NK-92 (cell line): ENCODE measurements around the gene EFHD2.
"Not testable (repeated sequence)": the region's sequence is repeated elsewhere in the genome, so short reads cannot be mapped to it uniquely, and the experiment has no call there.

Experiments
- DNase-seq: peaks from one replicate; lab custom pipeline; 2025; ENCODE audit not compliant: unreplicated experiment; lab: John Stamatoyannopoulos, UW

Gene EFHD2

DNA sequence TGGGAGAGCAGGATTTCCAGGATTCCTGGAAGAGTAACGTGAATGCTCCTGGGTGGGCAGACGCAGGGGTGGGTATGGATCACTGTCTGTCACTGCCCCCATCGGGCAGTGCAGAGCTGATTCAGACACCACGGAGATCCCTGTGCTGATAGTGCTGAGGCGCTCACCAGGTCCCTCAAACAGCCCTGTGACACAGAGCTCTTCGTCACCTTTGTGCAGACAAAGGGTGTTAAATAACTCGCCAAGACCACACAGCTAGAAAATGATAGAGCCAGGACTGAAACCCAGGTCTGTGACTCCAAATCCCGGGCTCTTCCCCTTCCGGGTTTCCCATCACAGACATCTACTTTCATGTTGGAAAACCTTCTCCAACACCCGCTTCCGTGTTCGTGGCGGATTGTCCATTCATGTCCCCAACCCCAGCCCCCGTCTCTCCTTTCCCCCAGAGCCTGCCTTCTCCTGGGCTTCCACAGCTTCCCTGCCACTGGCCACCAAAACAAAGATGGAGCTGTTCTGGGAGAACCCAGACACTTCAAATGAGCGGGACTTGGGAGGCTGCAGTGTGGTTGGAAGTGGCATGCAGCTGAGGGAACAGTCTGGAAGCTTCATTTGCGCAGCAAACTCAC, 2.6 kb downstream of the EFHD2 start:
- DNase-seq = no peak

DNA sequence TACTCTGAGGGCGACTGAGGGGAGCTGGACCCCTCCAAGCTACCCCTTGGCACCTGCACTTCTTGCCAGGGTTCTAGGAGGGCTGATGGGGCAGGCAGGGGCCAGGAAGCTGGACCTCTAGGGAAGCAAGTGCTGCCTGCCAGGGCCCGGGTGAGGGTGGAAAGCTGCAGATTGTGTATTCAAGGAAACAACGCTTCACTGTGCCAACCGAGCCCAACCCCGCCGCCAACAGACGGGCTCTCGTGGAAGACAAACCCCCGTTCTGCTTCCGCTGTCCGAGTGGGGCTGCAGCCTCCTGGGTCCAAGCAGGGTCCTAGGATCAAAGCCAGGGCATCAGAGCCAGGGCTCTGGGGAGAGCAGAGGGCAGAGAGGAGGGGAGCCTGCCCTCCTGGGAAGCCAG, 3.2 kb downstream of the EFHD2 start:
- no peak for DNase-seq

DNA sequence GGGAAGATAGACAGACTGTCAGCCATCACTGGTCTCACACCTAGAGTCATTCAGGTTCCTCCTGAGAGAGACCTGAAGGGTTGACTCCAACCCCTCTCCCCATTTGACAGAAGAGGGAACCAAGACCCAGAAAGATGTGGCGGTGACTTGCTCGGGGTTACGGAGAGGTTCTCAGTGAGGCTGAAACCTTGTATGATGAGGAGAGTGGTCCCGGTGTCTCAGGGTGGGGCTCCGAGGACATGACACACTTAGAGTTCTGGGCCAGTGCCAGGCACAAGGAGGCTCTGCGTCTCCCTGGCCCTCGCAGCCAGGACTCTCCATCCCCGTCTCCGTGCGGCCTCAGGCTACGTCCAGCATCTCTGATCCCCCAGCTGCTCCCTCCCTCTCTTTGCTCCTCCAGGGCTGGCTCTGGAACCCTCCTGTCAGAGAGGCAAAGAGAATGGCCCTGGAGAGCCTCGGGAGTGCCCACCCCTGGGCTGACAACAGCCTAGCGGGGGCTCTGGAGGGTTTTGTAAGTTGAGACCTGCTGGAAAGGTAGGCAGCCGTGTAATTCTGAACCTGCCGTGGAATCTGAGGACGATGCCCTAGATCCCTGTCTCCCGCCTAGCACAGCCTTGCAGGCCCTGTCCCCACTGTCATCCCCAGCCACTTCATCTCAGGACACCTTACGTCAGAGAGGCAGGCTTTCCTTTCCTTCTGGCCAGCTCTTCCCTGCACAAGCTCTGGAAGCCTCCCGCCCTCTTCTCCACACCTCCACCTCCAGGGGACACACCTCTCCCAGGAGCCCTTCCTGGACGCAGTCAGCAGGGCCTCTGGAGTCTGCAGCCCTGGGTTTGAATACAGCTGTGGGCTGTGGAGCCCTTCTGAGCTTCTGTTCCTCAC, 4.1 kb downstream of the EFHD2 start:
- DNase-seq = no peak

DNA sequence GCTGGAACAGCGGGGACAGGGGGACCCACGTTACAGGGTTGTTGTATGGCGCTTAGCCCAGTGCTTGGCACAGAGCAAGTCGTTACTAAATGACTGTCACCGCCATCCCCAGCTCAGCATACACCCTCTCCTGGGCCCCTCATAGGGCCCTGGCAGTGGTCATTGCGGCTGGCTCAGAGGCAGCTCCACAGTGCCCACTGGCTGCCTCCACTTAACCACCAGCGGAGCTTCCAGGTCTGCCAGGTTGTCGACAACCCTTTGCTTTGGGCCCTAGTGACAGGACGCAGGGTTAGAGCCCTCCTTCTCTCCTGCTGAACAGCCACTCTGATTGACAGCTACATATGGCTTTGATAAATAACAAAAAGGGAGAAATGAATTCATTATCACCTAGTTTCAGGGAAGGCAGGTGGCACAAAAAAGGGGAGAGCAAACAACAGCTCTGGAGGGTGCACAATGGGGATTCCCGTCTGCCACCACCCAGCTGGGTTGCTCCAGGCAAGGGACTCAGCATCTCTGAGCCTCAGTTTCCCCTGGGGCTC, 4.8 kb downstream of the EFHD2 start:
- no peak for DNase-seq

DNA sequence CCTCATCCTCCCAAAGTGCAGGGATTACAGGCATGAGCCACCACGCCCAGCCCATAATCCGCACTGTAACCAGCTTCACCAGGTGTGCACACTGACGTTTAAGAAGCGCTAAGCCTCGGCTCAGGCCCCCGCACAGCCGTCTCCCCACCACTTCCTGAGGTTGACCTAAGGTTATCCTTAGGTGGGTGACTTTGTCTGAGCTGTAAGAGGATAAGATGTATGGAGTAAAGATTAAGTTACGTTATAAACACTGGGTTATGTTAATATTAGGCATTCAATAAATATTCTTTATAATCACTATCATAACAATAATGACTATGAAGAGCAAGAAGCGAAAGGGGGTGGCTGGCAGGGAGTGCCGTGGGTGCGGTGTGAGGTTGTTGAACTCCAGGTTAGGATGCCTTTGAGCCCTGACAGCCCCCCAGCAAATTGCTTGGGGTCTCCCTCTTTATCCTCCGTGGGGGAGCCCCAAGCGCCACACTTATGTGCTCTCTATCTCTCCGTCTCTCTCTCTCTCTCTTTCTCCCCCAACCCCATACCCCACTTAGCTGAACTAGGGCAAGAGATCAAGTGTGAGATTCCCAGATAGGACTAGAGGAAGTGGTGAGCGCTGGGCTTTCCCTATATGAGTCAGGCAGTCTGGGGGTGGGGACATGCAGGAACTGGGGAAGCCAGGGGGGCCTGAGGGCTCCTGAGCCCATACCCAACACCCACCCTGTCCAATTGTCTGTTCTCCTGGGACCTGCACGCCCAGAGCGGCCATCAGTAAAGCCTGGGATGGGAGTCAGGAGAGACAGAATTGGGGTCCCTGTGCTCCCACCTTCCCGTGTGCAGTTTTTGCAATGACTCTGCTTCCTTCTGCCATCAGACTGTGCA, 7.6 kb downstream of the EFHD2 start:
- DNase-seq = no peak

DNA sequence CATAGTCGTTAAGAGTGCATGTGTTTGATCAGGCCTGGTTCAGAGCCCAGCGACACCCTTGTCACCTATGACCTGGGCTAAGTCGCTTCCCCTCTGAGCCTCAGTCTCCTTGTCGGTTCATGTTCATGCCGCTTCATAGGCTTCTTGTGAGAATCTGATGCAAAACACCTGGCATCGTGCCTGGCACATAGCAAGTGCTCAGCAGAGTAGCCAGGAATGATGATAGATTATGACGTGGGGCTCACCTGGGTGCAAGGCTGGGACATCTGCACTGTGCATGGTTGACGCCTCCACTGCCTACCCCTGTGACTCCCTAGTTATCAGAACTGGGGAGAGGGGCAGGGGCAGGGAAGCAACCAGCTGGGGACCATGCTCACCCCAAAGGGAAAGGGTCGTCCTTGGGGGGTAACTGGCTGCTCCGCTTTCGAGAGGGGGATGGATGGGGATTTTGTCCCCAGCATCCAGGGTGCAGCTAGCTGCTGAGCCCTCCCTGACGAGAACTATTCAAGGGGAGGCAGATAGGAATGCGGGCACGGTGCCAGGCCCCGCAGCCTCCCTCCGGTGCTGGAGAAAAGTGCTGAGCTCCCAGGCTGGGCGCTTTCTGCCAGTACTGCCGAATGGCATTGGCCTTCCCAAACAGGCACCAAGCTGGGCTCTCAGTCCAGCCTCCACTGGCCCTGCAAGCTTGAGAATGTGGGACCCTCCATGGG, 9.3 kb downstream of the EFHD2 start:
- DNase-seq = no peak

DNA sequence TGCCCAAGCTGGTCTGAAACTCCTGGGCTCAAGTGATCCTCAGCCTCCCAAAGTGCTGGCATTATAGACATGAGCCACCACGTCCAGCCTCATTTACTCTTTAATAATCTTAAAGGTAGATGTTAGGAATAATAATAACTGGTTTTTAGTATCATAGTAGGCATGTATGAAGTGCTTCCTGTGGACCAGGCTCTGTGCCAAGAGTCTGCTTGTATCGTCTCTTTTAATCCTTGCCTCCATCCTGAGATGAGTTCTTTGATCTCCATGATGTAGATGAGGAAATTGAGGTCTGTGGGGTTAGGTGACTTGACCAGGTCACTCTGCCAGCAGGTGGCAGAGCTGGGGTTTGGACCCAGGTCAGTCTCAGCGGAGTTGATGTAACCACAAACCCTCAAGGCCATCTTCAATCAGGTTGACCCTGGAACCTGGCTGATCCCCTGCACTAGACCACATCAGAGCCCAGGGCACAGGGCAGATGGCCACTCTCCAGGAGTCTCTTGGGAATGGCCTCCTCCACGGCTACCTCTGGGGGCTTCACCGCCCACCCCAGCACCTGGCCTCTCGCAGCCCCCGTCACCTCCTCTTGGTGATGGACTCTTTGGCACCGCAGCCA, 11.3 kb downstream of the EFHD2 start:
- DNase-seq = no peak

DNA sequence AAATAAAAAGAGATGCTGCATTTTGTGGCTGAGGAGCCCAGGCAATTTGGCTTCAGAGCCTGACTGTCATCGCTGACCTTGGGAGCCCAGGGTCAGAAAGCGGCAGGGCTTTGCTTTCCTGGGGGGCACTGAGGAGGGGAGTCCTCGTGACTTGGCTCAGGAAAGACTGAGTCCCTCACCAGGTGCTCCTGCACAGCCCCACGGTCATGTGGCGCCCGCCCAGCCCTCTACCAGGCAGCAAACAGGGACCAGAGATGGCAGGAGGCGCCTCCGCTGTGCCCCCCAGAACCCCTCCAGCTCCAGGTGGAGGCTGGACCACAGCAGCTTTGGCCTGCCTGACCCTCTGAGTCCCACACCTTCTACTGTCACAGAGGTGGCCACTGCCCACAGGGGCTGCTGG, 13.2 kb downstream of the EFHD2 start:
- DNase-seq = no peak

DNA sequence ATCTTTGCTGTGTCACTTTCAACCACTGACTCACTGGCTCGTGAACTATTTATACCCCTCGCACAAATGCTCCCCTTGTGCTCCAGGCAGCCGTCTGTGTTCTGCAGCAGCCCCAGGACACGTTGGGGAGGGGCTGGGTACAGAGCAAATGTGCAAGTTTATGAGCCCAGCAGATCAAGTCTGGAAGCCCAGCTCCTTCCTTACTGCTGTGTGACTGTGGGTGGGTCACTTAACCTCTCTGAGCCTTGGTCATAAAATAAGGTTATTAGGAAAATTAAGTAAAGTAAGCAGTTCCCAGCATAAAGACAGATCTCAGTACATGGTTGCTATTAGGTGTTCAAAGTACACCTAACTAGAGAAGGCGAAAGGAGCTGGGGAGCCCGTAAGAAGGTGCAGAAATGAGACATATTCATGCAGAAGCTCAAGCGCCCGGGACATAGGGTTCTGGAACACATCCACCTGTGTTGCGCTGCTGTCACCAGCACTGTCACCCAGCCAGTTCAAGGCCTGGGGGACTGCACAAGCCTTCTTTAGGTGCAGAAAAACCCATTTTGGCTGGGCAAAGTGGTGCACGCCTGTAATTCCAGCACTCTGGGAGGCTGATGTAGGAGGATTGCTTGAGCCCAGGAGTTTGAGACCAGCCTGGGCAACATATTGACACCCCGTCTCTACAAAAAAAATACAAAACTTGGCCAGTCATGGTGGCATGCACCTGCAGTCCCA, 13.8 kb downstream of the EFHD2 start:
- no peak for DNase-seq

DNA sequence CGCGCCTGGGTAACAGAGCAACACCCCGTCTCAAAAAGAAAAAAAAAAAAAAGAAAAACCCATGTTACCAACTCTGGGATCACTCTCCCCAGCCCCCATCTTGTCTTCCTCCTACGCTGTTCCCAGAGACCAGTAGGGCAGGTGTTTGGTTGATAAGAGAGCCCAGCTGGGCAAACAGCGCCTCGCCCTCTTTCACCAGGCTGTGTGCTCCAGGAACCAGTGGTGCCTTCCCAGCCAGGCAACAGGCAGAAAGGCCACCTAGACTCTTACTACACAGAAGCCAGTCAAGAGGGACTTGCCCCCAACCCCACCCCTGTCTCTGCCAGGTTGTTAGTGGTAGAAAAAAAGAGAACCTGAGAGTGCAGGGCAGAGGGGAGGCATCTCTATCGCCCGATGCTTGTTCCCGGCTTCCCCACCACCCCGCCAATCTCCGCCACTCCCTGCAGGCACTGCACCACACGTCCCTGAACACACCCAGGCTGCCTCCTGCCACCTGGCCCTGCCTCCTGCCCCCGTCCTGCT, 14.5 kb downstream of the EFHD2 start:
- no peak for DNase-seq

DNA sequence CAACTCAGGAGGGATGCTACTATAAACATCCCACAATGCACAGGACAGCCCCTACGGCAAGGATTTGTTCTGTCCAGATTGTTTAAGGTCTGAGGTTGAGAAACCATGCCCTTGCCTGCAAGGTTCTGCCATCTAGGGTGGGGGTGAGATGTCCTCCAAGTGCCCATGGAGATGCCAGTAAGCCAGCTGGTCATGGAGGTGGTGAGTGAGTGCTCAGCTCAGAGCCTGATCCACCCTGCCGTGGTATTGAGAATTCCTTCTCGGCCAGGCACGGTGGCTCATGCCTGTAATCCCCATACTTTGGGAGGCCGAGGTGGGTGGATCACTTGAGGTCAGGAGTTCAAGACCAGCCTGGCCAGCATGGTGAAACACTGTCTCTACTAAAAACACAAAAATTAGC, 15.3 kb downstream of the EFHD2 start:
- no peak for DNase-seq

DNA sequence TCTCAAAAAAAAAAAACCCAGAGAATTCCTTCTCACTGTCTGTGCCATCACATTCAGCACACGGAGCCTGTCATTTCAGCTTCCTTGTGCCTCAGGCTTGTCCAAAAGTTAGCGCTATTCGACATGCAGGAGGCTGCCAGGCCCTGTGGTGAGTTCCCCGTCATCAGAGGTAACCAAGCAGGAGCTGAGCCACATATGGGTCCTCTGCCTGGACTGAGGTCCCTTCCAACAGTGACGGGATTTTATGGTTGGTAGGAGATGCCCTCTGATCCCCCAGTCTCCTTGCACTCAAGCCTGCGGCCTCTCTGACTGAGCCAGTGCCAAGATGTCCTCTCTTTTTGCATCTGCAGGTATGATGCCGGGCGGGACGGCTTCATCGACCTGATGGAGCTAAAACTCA, 15.8 kb downstream of the EFHD2 start:
- DNase-seq = no peak

DNA sequence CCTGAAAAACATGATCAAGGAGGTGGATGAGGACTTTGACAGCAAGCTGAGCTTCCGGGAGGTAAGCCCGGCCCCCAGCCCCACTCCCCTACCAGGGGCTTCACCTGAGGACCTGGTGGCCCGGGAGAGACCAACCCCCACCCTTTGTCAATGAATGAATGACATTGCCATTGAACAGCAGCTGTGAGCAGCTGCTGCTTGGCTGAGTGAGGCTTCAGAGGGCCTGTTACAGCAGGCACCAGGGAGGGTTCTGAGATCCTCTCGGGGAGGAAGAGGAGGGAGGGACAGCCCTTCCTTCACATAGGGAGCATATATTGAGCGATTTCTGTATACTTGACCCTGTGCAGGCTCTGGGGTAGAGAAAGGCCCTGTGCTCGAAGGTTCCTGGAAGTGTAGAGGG, 16.3 kb downstream of the EFHD2 start:
- no peak for DNase-seq

DNA sequence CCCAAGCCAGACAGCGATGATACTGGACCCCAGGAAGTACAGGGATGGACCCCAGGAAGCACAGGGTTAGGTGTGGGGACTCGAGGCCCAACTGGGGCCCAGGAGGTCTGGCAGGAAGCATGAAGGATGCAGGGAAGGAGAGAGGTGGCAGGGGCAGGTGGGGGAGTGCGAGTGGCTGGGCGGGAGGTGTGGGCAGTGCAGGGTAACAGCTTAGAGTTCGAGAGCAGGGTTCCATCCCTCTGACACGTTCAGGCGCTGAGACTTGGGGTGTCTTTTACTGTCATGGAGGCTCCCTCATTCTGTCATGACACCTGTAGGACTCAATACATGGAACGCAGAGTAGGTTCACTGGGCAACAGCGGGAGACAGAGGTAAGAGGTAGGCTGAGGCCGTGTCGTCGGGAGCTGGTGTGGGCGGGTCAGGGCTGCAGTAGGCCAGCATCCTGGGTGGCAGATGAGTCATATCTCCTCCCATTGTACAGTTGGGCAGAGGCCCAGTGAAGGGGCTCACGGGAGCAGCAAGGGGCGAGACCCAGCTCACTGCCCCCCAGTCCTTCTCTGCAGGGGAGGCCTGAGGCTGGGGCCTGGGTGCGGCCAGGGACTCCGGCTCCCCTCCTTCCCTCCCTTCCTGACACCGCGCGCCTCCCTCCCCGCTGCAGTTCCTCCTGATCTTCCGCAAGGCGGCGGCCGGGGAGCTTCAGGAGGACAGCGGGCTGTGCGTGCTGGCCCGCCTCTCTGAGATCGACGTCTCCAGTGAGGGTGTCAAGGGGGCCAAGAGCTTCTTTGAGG, 17.0 kb downstream of the EFHD2 start:
- DNase-seq = no peak

DNA sequence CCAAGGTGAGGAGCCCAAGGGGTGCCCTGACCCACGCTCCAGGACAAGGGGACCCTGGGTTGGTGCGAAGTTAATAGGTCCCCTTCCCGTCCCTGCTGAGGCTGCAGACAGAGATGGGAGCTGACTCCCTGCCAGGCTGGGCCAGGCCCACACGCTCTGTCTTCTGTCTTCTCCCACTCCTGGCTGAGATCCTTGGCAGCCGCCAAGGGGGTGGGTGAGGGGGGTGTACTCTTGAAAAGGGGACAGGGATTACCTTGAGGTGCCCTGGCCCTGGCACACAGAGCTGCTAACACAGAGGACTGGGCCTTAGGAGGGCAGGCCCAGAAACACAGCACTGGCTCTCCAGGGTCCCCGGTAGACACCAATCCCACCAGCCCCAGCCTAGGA, 17.6 kb downstream of the EFHD2 start:
- DNase-seq = no peak

DNA sequence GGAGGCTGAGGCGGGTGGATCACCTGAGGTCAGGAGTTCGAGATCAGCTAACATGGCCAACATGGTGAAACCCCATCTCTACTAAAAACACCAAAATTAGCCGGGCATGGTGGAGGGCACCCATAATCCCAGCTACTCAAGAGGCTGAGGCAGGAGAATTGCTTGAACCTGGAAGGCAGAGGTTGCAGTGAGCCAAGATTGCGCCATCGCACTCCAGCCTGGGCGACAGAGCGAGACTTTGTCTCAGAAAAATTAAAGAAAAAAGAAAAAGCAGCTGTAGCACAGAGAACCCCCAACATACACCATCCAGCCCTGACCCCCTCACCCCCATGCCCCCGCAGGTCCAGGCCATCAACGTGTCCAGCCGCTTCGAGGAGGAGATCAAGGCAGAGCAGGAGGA, 18.6 kb downstream of the EFHD2 start:
- DNase-seq = not testable (repeated sequence)

DNA sequence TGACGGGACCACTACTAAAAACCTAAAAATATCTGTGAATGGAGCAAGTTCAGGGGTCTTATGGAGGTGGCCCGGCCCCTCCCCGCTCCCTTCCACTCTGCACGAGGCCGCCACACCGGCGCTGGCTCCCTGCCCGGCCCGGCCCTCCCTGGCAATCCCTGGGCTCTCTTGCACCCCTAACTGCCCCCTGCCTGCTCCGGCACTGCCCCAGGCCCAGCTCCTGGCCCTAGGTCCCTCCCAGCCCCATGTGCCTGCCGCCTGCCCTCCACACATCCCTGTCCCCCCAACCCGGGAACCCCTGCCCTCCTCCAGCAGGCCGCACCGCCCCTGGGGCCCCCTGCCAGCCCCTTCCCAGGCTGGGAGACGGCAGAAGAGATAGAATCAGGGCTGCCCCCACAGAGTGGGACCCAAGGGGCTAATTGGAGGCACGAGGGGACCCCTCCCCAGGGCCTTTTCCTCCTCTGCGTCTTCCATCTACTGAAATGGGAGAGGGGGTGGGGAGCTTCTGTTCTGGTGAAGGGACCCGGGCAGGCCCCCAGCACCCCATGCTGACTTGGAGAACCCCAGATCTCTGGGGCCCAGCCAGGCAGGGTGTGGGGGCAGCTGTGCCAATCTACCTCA, 19.2 kb downstream of the EFHD2 start:
- no peak for DNase-seq

DNA sequence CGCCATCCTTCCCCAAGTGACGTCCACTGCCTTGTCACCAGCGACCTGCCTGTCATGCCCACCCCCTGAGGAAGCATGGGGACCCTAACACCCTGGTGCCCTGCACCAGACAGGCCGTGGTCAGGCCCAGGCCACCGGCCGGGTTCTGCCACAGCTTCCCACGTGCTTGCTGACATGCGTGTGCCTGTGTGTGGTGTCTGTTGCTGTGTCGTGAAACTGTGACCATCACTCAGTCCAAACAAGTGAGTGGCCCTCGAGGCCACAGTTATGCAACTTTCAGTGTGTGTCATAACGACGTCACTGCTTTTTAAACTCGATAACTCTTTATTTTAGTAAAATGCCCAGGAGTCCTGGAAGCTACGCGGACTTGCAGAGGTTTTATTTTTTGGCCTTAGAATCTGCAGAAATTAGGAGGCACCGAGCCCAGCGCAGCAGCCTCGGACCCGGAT, 20.0 kb downstream of the EFHD2 start:
- DNase-seq = no peak
